HepG2 (cell line): Measurements from ENCODE around the gene C16orf90.

Experiments
- CTCF ChIP-seq: sonication (generic); formaldehyde crosslinking; IDR thresholded peaks from 2 replicates; pipeline ENCODE4 v1.5.0; 2020; ENCODE audit warnings: mild to moderate bottlenecking, missing genetic modification reagents, moderate library complexity
- E2F5 ChIP-seq: sonication (generic); formaldehyde crosslinking; conservative IDR thresholded peaks from 2 replicates; pipeline ENCODE4 v1.4.0; 2020; ENCODE audit warnings: missing genetic modification reagents
- MAX ChIP-seq: IDR thresholded peaks from 2 replicates; pipeline ENCODE4 v1.6.1; 2012; ENCODE audit warnings: inconsistent platforms
- TAF1 ChIP-seq: sonication (generic); formaldehyde crosslinking; IDR thresholded peaks from 2 replicates; pipeline ENCODE4 v1.4.0; 2020; ENCODE audit warnings: missing genetic modification reagents
- ZNF567 ChIP-seq: sonication (generic); formaldehyde crosslinking; IDR thresholded peaks from 2 replicates; pipeline ENCODE4 v1.8.1; 2023; ENCODE audit warnings: mild to moderate bottlenecking, missing genetic modification reagents, borderline replicate concordance
- ZNF768 ChIP-seq: sonication (generic); formaldehyde crosslinking; IDR thresholded peaks from 2 replicates; pipeline ENCODE4 v1.4.0; 2020; ENCODE audit warnings: missing genetic modification reagents

- TF ChIP-seq ZNF768 (CRISPR knock-in tag) (no peak), ZNF567 (CRISPR knock-in tag) (no peak), TAF1 (CRISPR knock-in tag) (no peak), CTCF (CRISPR knock-in tag) (no peak), E2F5 (CRISPR knock-in tag) (no peak), MAX (no peak)
These were observed 3.7 kb upstream of the C16orf90 start for GRCh38 chr16:3498988-3499387.
